SK-N-MC (cell line): ENCODE results near the gene MINK1.
"Not testable (repeated sequence)": the region's sequence is repeated elsewhere in the genome, so short reads cannot be mapped to it uniquely, and the experiment has no call there.

ENCODE experiments used
- DNase-seq: peaks from one replicate; pipeline ENCODE4 v3.0.0-alpha.2; 2011; ENCODE audit warnings: low read depth, low spot score
- H3K27ac ChIP-seq: fragments of 200-600 bp; sonication (generic); 2 replicates; pipeline ENCODE4 v1.5.1; 2016; ENCODE audit warnings: mixed run types
- H3K36me3 ChIP-seq: fragments of 200-600 bp; sonication (generic); 2 replicates; pipeline ENCODE4 v1.6.1; 2017; ENCODE audit warnings: antibody characterized with exemption, low read length, mixed read lengths; ENCODE audit not compliant: insufficient read depth
- H3K4me3 ChIP-seq: fragments of 200-600 bp; sonication (generic); 2 replicates; pipeline ENCODE4 v1.5.1; 2016
- H3K9ac ChIP-seq: fragments of 200-600 bp; sonication (generic); 2 replicates; pipeline ENCODE4 v1.8.0; 2017; ENCODE audit warnings: mixed run types, mixed read lengths; ENCODE audit not compliant: insufficient read length
- H3K9me3 ChIP-seq: fragments of 200-600 bp; sonication (generic); 2 replicates; pipeline ENCODE4 v1.6.1; 2017; ENCODE audit warnings: low read depth, mild to moderate bottlenecking, antibody characterized with exemption, low read length, moderate library complexity, mixed read lengths
- EZH2 ChIP-seq: fragments of 200-600 bp; sonication (generic); IDR thresholded peaks from one replicate; pipeline ENCODE4 v1.6.1; 2017; ENCODE audit warnings: antibody characterized with exemption
- FOXP2 ChIP-seq: optimal IDR thresholded peaks from 2 replicates; pipeline ENCODE3; 2011; ENCODE audit warnings: mild to moderate bottlenecking, moderate library complexity; ENCODE audit not compliant: insufficient read depth; ENCODE audit errors: extremely low read length, control extremely low read depth
- POLR2AphosphoS5 ChIP-seq: IDR thresholded peaks from 2 replicates; pipeline ENCODE4 v1.6.1; 2012; ENCODE audit warnings: mild to moderate bottlenecking, low read depth, low read length, borderline replicate concordance

MINK1 gene

DNA sequence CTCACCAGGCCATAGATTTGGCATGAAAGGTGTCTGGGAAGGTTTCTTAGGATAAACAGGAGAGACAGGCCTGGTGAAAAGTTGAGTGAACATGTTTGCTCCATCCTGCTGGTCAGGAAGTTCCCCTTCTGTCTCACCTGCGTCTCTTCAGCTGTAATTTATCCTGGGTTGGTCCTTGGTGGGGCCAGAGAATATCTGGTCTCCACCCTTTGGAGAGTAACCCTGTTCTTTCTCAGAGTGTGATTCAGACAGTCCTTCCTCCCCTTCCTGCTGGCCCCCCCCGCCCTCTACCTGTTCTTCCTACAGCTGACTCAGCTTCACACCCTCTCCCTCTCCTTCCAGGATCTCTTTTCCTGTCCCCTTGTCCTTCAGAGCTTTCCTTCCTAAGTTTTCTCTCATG, 17.1 kb downstream of the MINK1 start:
- no peak for DNase-seq
- no peak overlapping the region for H3K9ac ChIP-seq
- TF ChIP-seq EZH2: no peak
- TF ChIP-seq FOXP2: no peak
- no peak for TF ChIP-seq POLR2AphosphoS5
- no peak overlapping the region for H3K4me3 ChIP-seq
- no peak overlapping the region for H3K27ac ChIP-seq
- no peaks in the 10 kb centered on the region for H3K36me3 ChIP-seq
- H3K9me3 ChIP-seq: no peaks in the 10 kb centered on the region

DNA sequence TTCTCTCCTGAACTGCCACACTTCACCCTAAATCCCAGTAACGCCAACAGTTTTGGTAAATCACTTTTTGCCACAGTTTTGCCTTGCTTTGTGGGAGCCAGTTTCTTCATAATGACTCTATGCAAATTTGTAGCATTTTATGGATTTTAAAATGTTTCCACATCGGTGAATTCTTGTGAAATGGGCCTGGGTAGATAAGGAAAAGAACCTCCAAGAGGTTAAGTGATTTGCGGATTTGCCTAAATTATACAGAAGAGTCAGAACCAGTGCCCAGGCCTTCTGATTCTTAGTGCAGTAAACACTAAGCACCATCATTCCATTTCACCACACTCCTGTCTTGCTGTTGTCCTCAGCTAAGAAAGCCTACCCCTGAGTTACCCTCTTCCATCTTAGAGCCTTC, 17.9 kb downstream of the MINK1 start:
- 0 out of 2 replicates have a peak overlapping the region, but pooled peaks have one; percentile 3 for H3K27ac ChIP-seq
- H3K36me3 ChIP-seq: no peaks in the 10 kb centered on the region
- DNase-seq: no peak
- H3K9ac ChIP-seq: no peak overlapping the region
- no peak overlapping the region for H3K4me3 ChIP-seq
- TF ChIP-seq POLR2AphosphoS5: no peak
- no peak for TF ChIP-seq FOXP2
- no peak for TF ChIP-seq EZH2
- H3K9me3 ChIP-seq: no peaks in the 10 kb centered on the region

DNA sequence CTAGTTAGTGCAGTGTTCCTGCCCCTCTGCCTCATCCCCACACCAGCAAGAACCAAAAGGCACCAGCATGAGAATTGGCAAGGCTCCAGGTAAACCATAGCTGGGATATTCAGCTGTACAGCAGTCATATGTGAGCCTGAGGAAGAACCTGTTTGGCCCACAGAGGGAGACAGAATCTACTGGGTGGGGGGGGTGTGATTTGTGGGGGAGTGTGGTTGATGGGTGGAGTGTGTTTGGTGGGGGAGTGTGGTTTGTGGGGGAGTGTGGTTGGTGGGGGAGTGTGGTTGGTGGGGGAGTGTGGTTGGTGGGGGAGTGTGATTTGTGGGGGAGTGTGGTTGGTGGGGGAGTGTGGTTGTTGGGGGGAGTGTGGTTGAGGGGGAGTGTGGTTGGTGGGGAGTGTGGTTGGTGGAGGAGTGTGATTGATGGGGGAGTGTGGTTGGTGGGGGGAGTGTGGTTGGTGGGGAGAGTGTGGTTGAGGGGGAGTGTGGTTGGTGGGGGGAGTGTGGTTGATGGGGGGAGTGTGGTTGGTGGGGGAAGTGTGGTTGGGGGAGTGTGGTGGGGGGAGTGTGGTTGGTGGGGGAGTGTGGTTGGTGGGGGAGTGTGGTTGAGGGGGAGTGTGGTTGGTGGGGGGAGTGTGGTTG, 19.5 kb downstream of the MINK1 start:
- no peak for DNase-seq

DNA sequence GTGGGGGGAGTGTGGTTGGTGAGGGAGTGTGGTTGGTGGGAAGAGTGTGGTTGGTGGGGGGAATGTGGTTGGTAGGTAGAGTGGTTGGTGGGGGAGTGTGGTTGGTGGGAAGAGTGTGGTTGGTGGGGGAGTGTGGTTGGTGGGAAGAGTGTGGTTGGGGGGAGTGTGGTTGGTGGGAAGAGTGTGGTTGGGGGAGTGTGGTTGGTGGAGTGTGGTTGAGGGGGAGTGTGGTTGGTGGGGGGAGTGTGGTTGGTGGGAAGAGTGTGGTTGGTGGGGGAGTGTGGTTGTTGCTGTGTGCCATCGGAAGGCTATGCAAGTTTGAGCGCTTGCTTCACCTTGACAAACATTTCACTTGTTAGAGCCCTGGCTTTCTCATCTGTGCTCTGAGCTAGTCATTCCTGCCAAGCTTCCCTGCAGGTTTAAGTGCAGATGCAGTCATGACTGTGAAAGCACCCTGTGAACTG, 20.1 kb downstream of the MINK1 start:
- H3K27ac ChIP-seq: no peak overlapping the region

More for the DNA sequence above, 19.5 kb downstream of the MINK1 start:
- no peaks in the 10 kb centered on the region for H3K36me3 ChIP-seq
- H3K9ac ChIP-seq: no peak overlapping the region
- H3K27ac ChIP-seq: no peak overlapping the region
- TF ChIP-seq EZH2 (no peak), FOXP2 (no peak), POLR2AphosphoS5 (no peak)
- H3K4me3 ChIP-seq: no peak overlapping the region
- H3K9me3 ChIP-seq: no peaks in the 10 kb centered on the region

DNA sequence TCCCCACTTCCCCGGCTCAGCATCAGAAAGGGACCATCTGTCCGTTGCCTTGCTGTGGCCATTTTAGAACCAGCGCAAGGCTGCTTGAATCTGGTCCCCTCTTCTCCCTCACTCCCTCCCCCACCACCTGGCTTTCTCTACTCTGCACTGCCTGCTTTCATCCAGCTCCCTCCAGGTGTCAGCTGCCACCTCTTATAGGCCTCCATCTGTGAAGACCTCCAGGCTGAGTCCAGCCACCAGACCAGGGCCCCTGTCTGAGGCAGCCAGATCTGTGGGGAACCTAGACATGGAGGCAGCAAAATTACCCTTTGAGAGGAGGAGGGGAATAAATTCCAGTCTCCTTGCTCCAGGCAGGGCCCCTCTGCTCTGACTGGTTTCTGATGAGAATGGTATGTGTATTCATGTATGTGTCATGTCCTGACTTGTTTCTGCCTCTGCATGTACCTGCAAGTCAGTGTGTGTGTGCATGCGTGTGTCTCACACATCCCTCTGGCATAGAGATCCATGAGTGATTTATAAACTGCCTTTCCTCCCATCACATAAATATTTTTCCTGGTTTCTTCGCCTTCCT, 21.1 kb downstream of the MINK1 start:
- Histone ChIP-seq H3K36me3 (no peaks in the 10 kb centered on the region), H3K9me3 (no peaks in the 10 kb centered on the region), H3K4me3 (no peak overlapping the region), H3K9ac (no peak overlapping the region), H3K27ac (no peak overlapping the region)
- TF ChIP-seq FOXP2 (no peak), POLR2AphosphoS5 (no peak), EZH2 (no peak)
- no peak for DNase-seq

More for the DNA sequence above, 20.1 kb downstream of the MINK1 start:
- H3K9me3 ChIP-seq: no peaks in the 10 kb centered on the region
- no peak for DNase-seq
- no peak overlapping the region for H3K9ac ChIP-seq
- TF ChIP-seq FOXP2: no peak
- no peak for TF ChIP-seq POLR2AphosphoS5
- TF ChIP-seq EZH2: no peak
- H3K36me3 ChIP-seq: no peaks in the 10 kb centered on the region
- no peak overlapping the region for H3K4me3 ChIP-seq

DNA sequence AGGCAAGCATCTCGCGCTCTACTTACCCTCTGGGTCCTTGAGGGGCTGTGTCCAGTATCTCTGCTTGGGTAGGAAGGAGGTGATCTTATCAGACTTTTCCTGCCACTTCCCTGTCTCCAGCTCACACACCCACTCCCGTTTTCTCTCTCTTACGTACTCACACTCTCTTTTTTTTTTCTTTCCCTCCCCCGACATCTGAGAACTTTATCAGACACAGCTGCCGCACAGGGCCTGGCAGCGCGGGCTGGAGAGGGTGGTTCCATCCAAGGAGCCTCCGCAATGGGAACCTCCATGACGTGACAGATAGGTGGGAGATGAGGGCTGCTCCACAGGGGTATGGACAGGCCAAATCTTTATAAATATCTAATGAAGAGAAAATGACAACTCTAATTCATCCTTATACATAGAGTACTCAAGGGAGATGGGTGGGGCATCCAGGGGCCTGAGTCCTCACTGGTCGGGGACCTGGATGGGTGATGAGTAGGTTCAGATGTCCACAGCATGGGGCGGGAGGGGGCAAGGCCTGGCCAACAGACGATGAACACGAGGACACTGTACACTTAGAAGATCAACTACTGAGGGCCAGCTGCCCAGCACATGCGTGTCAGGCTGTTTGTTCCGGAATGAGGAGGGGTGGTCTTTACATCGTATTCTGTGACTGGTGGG, 23.3 kb downstream of the MINK1 start:
- TF ChIP-seq EZH2 (no peak), FOXP2 (no peak), POLR2AphosphoS5 (no peak)
- Histone ChIP-seq H3K9ac (no peak overlapping the region), H3K4me3 (no peak overlapping the region), H3K9me3 (no peaks in the 10 kb centered on the region), H3K27ac (no peak overlapping the region), H3K36me3 (peaks cover 3% of the 10 kb centered on the region; the same call in 1 of the 2 replicates)
- no peak for DNase-seq

DNA sequence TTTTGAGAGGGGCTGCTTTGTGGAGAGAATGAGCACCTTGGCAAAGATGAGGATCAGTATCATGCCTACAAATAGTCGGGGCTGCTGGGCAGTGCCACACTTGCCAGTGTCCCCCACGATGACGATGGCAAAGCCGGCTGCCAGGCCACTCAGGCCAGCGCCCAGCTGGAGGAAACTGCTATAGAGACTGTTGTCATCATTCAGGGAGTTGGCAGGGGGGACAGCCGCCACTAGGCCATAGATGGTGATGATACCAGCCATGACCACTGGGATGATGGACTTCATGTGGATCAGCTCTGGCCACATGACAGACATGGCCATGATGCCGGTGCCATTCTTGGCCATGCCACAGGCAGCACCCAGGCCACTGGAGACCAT, 23.8 kb downstream of the MINK1 start:
- no peak for TF ChIP-seq FOXP2
- TF ChIP-seq EZH2: no peak
- no peak for TF ChIP-seq POLR2AphosphoS5

DNA sequence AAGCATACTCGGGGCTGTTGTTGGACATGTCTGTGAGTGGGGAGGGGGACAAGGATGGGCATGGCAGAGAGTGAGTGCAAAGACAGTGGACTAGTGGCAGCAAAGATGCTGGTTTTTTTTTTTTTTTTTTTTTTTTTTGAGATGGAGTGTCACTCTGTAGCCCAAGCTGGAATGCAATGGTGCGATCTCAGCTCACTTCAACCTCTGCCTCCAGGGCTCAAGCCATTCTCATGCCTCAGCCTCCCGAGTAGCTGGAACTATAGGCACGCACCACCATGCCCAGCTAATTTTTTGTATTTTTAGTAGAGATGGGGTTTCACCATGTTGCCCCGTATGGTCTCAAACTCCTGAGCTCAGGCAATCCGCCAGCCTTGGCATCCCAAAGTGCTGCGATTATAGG, 24.2 kb downstream of the MINK1 start:
- not testable (repeated sequence) for H3K9ac ChIP-seq, H3K36me3 ChIP-seq, H3K27ac ChIP-seq, H3K9me3 ChIP-seq, DNase-seq, H3K4me3 ChIP-seq

More for the DNA sequence above, 23.8 kb downstream of the MINK1 start:
- H3K36me3 ChIP-seq: peaks cover 3% of the 10 kb centered on the region; the same call in 1 of the 2 replicates
- H3K9me3 ChIP-seq: no peaks in the 10 kb centered on the region
- no peak overlapping the region for H3K9ac ChIP-seq
- no peak for DNase-seq
- no peak overlapping the region for H3K4me3 ChIP-seq
- H3K27ac ChIP-seq: no peak overlapping the region
